ENCODE results near the gene RTBDN.

- TF ChIP-seq CTCF (IDR thresholded peaks at IDR 0.05) (peak; percentile 94), POLR2AphosphoS5 (IDR thresholded peaks at IDR 0.05; ENCODE audit: low read depth, low read length) (no peak), SIN3A (IDR thresholded peaks at IDR 0.05; ENCODE audit: borderline replicate concordance, insufficient read depth, low read depth, low read length) (no peak), TCF7L2 (IDR thresholded peaks at IDR 0.05; ENCODE audit: low read depth, low read length) (no peak)
Observed at GRCh38 chr19:12838182-12838885, 4.0 kb upstream of the RTBDN start, which contains the start of gene MAST1.

All from Panc1 (cell line).